H1 (cell line): ENCODE results near the gene ARR3. TPM values are rescaled to one million over a fixed set of nuclear protein-coding genes. Genes with fewer than 3 reads are reported as not detected.

Experiments used
- CTCF ChIA-PET: fragments of 300-600 bp; sonication (Branson Sonifier 250); formaldehyde crosslinking; loops from one replicate; lab custom pipeline; 2021; ENCODE audit not compliant: partially characterized antibody; lab: Charles Lee
- POLR2A ChIA-PET: fragments of 300-600 bp; sonication (Branson Sonifier 250); formaldehyde crosslinking; loops from one replicate; lab custom pipeline; 2021; ENCODE audit warnings: inconsistent platforms; ENCODE audit not compliant: partially characterized antibody; lab: Charles Lee
- DNase-seq, 2 experiments: peaks; one replicate each; pipeline versions ENCODE4 v3.0.0 to v3.0.0-alpha.2; 2010 to 2022; ENCODE audit warnings: low spot score in 2 of 2, low read depth in 1 of 2, mixed read lengths in 1 of 2
- FAIRE-seq: peaks from 2 replicates; lab custom pipeline; 2011; peaks lifted over from hg19 to GRCh38; lab: Jason Lieb, UNC
- H2AFZ ChIP-seq: 2 replicates; pipeline ENCODE4 v1.8.1; 2012; ENCODE audit warnings: low read length, inconsistent platforms
- H2AK5ac ChIP-seq: 2 replicates; pipeline ENCODE4 v1.6.1; 2013; ENCODE audit warnings: low read depth, low read length
- H2BK120ac ChIP-seq: replicated peaks from 2 replicates; pipeline ENCODE3; 2013; ENCODE audit warnings: low read depth, low read length, inconsistent platforms
- H2BK12ac ChIP-seq: 2 replicates; pipeline ENCODE4 v1.6.1; 2013; ENCODE audit warnings: low read depth, low read length
- H2BK15ac ChIP-seq: 2 replicates; pipeline ENCODE4 v1.6.1; 2013; ENCODE audit warnings: low read length
- H2BK20ac ChIP-seq: 2 replicates; pipeline ENCODE4 v1.6.1; 2013; ENCODE audit warnings: low read length
- H2BK5ac ChIP-seq: 2 replicates; pipeline ENCODE4 v1.6.1; 2013; ENCODE audit warnings: low read depth, low read length
- H3K14ac ChIP-seq: 2 replicates; pipeline ENCODE4 v1.6.1; 2013; ENCODE audit warnings: inconsistent platforms; ENCODE audit not compliant: insufficient read length
- H3K18ac ChIP-seq: 2 replicates; pipeline ENCODE4 v1.6.1; 2013; ENCODE audit warnings: low read length; ENCODE audit errors: extremely low read depth
- H3K23ac ChIP-seq: 2 replicates; pipeline ENCODE4 v1.6.1; 2013; ENCODE audit warnings: inconsistent platforms; ENCODE audit not compliant: insufficient read length
- H3K23me2 ChIP-seq: 2 replicates; pipeline ENCODE4 v1.6.1; 2013; ENCODE audit warnings: low read depth, low read length
- H3K27ac ChIP-seq: 2 replicates; pipeline ENCODE4 v1.6.1; 2011; ENCODE audit warnings: low read depth, low read length, inconsistent platforms
- H3K27me3 ChIP-seq, 4 experiments: replicated peaks in 1 of 4; 1 replicate in 1 of 4; 2 replicates in 3 of 4; pipeline versions ENCODE4 v1.6.1 to v1.8.1; 2011 to 2013; ENCODE audit warnings: low read length in 3 of 4, mild to moderate bottlenecking in 3 of 4, inconsistent platforms in 2 of 4, mixed read lengths in 2 of 4, moderate library complexity in 1 of 4; ENCODE audit not compliant: control insufficient read depth in 3 of 4, insufficient read depth in 3 of 4; ENCODE audit errors: extremely low read depth in 1 of 4
- H3K36me3 ChIP-seq, 4 experiments: 2 replicates each; pipeline versions ENCODE4 v1.6.1 to v1.8.1; 2011 to 2013; ENCODE audit warnings: mild to moderate bottlenecking in 4 of 4, low read length in 3 of 4, moderate library complexity in 2 of 4, control low read depth in 1 of 4, inconsistent platforms in 1 of 4; ENCODE audit not compliant: insufficient read depth in 4 of 4, control insufficient read depth in 2 of 4
- H3K4ac ChIP-seq: replicated peaks from 2 replicates; pipeline ENCODE3; 2013; ENCODE audit warnings: low read length, low read depth, mixed read lengths, inconsistent platforms; ENCODE audit not compliant: insufficient read length
- H3K4me1 ChIP-seq, 4 experiments: replicated peaks in 1 of 4; 1 replicate in 1 of 4; 2 replicates in 3 of 4; pipeline versions ENCODE4 v1.6.1 to v1.8.1; 2011 to 2013; ENCODE audit warnings: low read length in 3 of 4, inconsistent platforms in 2 of 4, mixed read lengths in 1 of 4; ENCODE audit not compliant: insufficient read depth in 4 of 4, control insufficient read depth in 3 of 4
- H3K4me2 ChIP-seq, 2 experiments: 2 replicates each; pipeline versions ENCODE4 v1.6.1 to v1.8.1; 2011 to 2013; ENCODE audit warnings: low read depth in 2 of 2, low read length in 2 of 2, control low read depth in 1 of 2, inconsistent platforms in 1 of 2, mild to moderate bottlenecking in 1 of 2; ENCODE audit not compliant: insufficient read depth in 1 of 2
- H3K4me3 ChIP-seq, 4 experiments: fragments of 200-600, 300-600 bp in 1 of 4; sonication (generic), shearing (Covaris generic), sonication (Bioruptor Twin) in 1 of 4; 2 replicates each; pipeline versions ENCODE4 v1.5.1 to v1.8.1; 2011 to 2016; ENCODE audit warnings: low read length in 4 of 4, low read depth in 3 of 4, control low read depth in 2 of 4, inconsistent platforms in 2 of 4, mild to moderate bottlenecking in 2 of 4, mixed read lengths in 1 of 4, moderate library complexity in 1 of 4; ENCODE audit not compliant: insufficient read depth in 2 of 4; ENCODE audit errors: extremely low read depth in 1 of 4
- H3K56ac ChIP-seq: replicated peaks from 2 replicates; pipeline ENCODE3; 2013; ENCODE audit warnings: low read depth, mild to moderate bottlenecking, mixed read lengths, low read length, inconsistent platforms; ENCODE audit not compliant: insufficient read length
- H3K79me1 ChIP-seq: 2 replicates; pipeline ENCODE4 v1.6.1; 2013; ENCODE audit warnings: low read depth, low read length, control low read depth
- H3K79me2 ChIP-seq, 2 experiments: 2 replicates each; pipeline versions ENCODE4 v1.6.1 to v1.8.1; 2012 to 2013; ENCODE audit warnings: low read length in 2 of 2, mild to moderate bottlenecking in 2 of 2, inconsistent platforms in 1 of 2; ENCODE audit not compliant: insufficient read depth in 2 of 2, control insufficient read depth in 1 of 2
- H3K9ac ChIP-seq, 4 experiments: replicated peaks in 1 of 4; 1 replicate in 1 of 4; 2 replicates in 3 of 4; pipeline versions ENCODE4 v1.6.1 to v1.8.1; 2011 to 2013; ENCODE audit warnings: low read depth in 3 of 4, low read length in 3 of 4, control low read depth in 2 of 4, mild to moderate bottlenecking in 2 of 4, moderate library complexity in 2 of 4, inconsistent platforms in 1 of 4; ENCODE audit errors: extremely low read depth in 1 of 4
- H3K9me3 ChIP-seq, 2 experiments: 2 replicates each; pipeline versions ENCODE4 v1.6.1 to v1.8.1; 2012 to 2013; ENCODE audit warnings: mild to moderate bottlenecking in 2 of 2, moderate library complexity in 2 of 2, control low read depth in 1 of 2, inconsistent platforms in 1 of 2, low read depth in 1 of 2, low read length in 1 of 2, mixed read lengths in 1 of 2; ENCODE audit not compliant: insufficient read depth in 2 of 2
- H4K20me1 ChIP-seq, 2 experiments: replicated peaks in 1 of 2; 2 replicates each; pipeline versions ENCODE3 to v1.8.1; 2011 to 2013; ENCODE audit warnings: inconsistent platforms in 2 of 2, low read length in 2 of 2, mild to moderate bottlenecking in 1 of 2; ENCODE audit not compliant: insufficient read depth in 2 of 2, control insufficient read depth in 1 of 2
- H4K5ac ChIP-seq: 2 replicates; pipeline ENCODE4 v1.6.1; 2013; ENCODE audit warnings: low read length, low read depth, mixed read lengths, inconsistent platforms; ENCODE audit not compliant: insufficient read length
- H4K8ac ChIP-seq: 2 replicates; pipeline ENCODE4 v1.8.0; 2013; ENCODE audit warnings: mild to moderate bottlenecking, moderate library complexity, low read length, inconsistent platforms; ENCODE audit not compliant: insufficient read depth; ENCODE audit errors: extremely low read depth
- H4K91ac ChIP-seq: replicated peaks from 2 replicates; pipeline ENCODE3; 2013; ENCODE audit warnings: low read length, mixed read lengths, inconsistent platforms; ENCODE audit not compliant: insufficient read length
- ASH2L ChIP-seq: fragments of 200-600, 300-600 bp; sonication (generic); IDR thresholded peaks from one replicate; pipeline ENCODE4 v1.7.1; 2017; ENCODE audit warnings: low read length
- CBX5 ChIP-seq: fragments of 300-800, 300-1000 bp; sonication (generic); IDR thresholded peaks from 2 replicates; pipeline ENCODE4 v1.7.1; 2016; ENCODE audit warnings: antibody characterized with exemption, low read length, low read depth
- CBX8 ChIP-seq: fragments of 300-800, 300-1000 bp; sonication (generic); IDR thresholded peaks from 2 replicates; pipeline ENCODE4 v1.7.1; 2016; ENCODE audit warnings: low read depth, low read length, borderline replicate concordance
- PHF8 ChIP-seq: fragments of 200-600 bp; sonication (generic); conservative IDR thresholded peaks from 2 replicates; pipeline ENCODE4 v1.7.1; 2012; ENCODE audit warnings: low read depth, mild to moderate bottlenecking, inconsistent platforms, low read length, moderate library complexity
- RFX5 ChIP-seq: IDR thresholded peaks from 2 replicates; pipeline ENCODE4 v1.6.1; 2011; ENCODE audit warnings: low read depth, low read length, improper control_type of control experiment, borderline replicate concordance
- RNF2 ChIP-seq: fragments of 200-900, 300-1000 bp; sonication (generic); IDR thresholded peaks from 2 replicates; pipeline ENCODE4 v1.7.1; 2016; ENCODE audit warnings: borderline replicate concordance, low read depth, mild to moderate bottlenecking, antibody characterized with exemption, low read length; ENCODE audit not compliant: poor library complexity, severe bottlenecking; ENCODE audit errors: missing control alignments
- SIRT6 ChIP-seq: IDR thresholded peaks from one replicate; pipeline ENCODE4 v1.7.1; 2012; ENCODE audit warnings: low read length, inconsistent platforms
- TAF1 ChIP-seq: IDR thresholded peaks from 2 replicates; pipeline ENCODE4 v1.6.1; 2011; ENCODE audit warnings: mild to moderate bottlenecking, low read depth, low read length
- WGBS, 2 experiments: shearing (Covaris generic) in 1 of 2; methylation state at CpG; one replicate each; pipeline versions ENCODE4 v1.1.6 to v1.1.7; 2013 to 2015; ENCODE audit warnings: low lambda C conversion rate in 2 of 2, mixed read lengths in 2 of 2, inconsistent platforms in 1 of 2, low coverage in 1 of 2, missing lambda C conversion rate in 1 of 2; ENCODE audit not compliant: insufficient replicate concordance in 2 of 2, insufficient coverage in 1 of 2, insufficient read length in 1 of 2; ENCODE audit errors: extremely low coverage in 1 of 2, missing lambda C conversion rate in 1 of 2; 5-methylcytosine and 5-hydroxymethylcytosine counted together
- polyA plus RNA-seq, 7 experiments: library from polyadenylated mRNA; depleted of rRNA in 3 of 7; stranded (reverse) in 5 of 7; unstranded in 2 of 7; fragments of >200 nt in 5 of 7; fragments of 200-250 nt in 2 of 7; gene quantifications; 1 replicate in 5 of 7; 2 replicates in 1 of 7; 4 replicates in 1 of 7; pipeline versions ENCODE4 v1.2.1 to v1.2.3, GENCODE V29; 2011 to 2013; ENCODE audit warnings: missing spikeins in 2 of 7, mixed read lengths in 2 of 7
- total RNA-seq: library from RNA; stranded (reverse); fragmentation: NEBNext Ultra II Directional; extraction: Animal tissue kit (Norgen Biotek cat#: 25700); gene quantifications from 2 replicates; pipeline ENCODE4 v1.2.1, GENCODE V29; 2021

Gene ARR3
- total and polyA plus RNA-seq, 2 of the 8 experiments (the other 6 are each of a cell fraction or from before 2014, with no cell fraction given): not detected

DNA sequence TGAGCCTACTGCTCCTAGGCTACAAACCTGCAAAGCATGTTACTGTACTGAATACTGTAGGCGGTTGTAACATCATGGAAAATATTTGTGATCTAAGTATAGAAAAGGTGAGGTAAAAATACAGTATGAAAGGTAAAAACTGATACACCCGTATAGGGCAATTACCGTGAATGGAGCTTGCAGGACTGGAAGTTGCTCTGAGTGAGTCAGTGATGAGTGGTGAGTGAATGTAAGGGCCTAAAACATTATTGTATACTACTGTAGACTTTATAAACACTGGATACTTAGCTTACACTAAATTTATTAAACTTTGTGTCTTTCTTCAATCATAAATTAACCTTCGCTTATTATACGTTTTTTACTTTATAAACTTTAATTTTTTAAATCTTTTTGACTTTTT is 25.5 kb downstream of the ARR3 start:
- H3K14ac ChIP-seq: no peak overlapping the region
- no peaks in the 10 kb centered on the region for H3K27me3 ChIP-seq
- WGBS, 2 experiments: 92 to 100% methylated on average over 2 to 5 of the region's 5 CpGs
- H3K4me3 ChIP-seq: no peak overlapping the region
- no peak overlapping the region for H3K27ac ChIP-seq
- H3K4me1 ChIP-seq: no peaks in the 10 kb centered on the region; a peak in 2 of 7 replicates
- H4K20me1 ChIP-seq: no peaks in the 10 kb centered on the region
- H2BK15ac ChIP-seq: no peak overlapping the region
- no peak overlapping the region for H2BK5ac ChIP-seq
- POLR2A ChIA-PET: no interaction called here
- no peak overlapping the region for H3K23ac ChIP-seq
- no peak overlapping the region for H2BK120ac ChIP-seq
- H3K9me3 ChIP-seq: no peaks in the 10 kb centered on the region
- H3K79me1 ChIP-seq: no peaks in the 10 kb centered on the region; the same call in 1 of the 2 replicates
- H3K56ac ChIP-seq: no peak overlapping the region
- H3K36me3 ChIP-seq: peaks cover 0 to 10% (median 3%) of the 10 kb centered on the region in 4 experiments; a peak in 4 of 8 replicates
- no peak overlapping the region for H3K18ac ChIP-seq
- no peak overlapping the region for H2AK5ac ChIP-seq
- CTCF ChIA-PET: no interaction called here
- no peak overlapping the region for H4K8ac ChIP-seq
- no peak overlapping the region for H2AFZ ChIP-seq
- peaks cover 0 to 18% of the 10 kb centered on the region in 2 experiments; a peak in 2 of 4 replicates for H3K79me2 ChIP-seq
- no peak overlapping the region for H4K5ac ChIP-seq
- H3K4me2 ChIP-seq: no peak overlapping the region
- H4K91ac ChIP-seq: no peak overlapping the region
- DNase-seq (no peak), FAIRE-seq (no peak)
- H3K23me2 ChIP-seq: no peaks in the 10 kb centered on the region; the same call in 1 of the 2 replicates
- H3K4ac ChIP-seq: no peak overlapping the region
- no peak overlapping the region for H2BK20ac ChIP-seq
- H2BK12ac ChIP-seq: no peak overlapping the region
- H3K9ac ChIP-seq: no peak overlapping the region
- TF ChIP-seq SIRT6 (no peak), RFX5 (no peak), CBX5 (no peak), PHF8 (no peak), TAF1 (no peak), CBX8 (no peak), RNF2 (no peak), ASH2L (no peak)
